GM21576 (cell line): Measurements from ENCODE around the gene PIKFYVE.
"Not testable (repeated sequence)": the region's sequence is repeated elsewhere in the genome, so short reads cannot be mapped to it uniquely, and the experiment has no call there.

ENCODE experiments used
- ATAC-seq: cut with Tn5 transposase; IDR thresholded peaks from one replicate; pipeline ENCODE4 v1.9.1; 2021; ENCODE audit warnings: mild to moderate bottlenecking, moderate library complexity; ENCODE audit not compliant: unreplicated experiment

The PIKFYVE gene

GRCh38 chr2:208358758-208359631, 92.9 kb downstream of the PIKFYVE start:
- ATAC-seq, result no peak

- no peak for ATAC-seq
These were observed 93.6 kb downstream of the PIKFYVE start for GRCh38 chr2:208359632-208359986.

- ATAC-seq, result no peak
These were observed 94.4 kb downstream of the PIKFYVE start for GRCh38 chr2:208360259-208361076.

- no peak for ATAC-seq
These were observed 95.0 kb downstream of the PIKFYVE start for GRCh38 chr2:208361077-208361441.

- peak; percentile 33 for ATAC-seq
These were observed 97.4 kb downstream of the PIKFYVE start for GRCh38 chr2:208363485-208363884.

GRCh38 chr2:208366215-208367127, 100.4 kb downstream of the PIKFYVE start:
- peak; percentile 64 for ATAC-seq

GRCh38 chr2:208369091-208369490, 103.0 kb downstream of the PIKFYVE start:
- no peak for ATAC-seq

- no peak for ATAC-seq
These were observed 105.0 kb downstream of the PIKFYVE start for GRCh38 chr2:208370881-208371633.

GRCh38 chr2:208371634-208371935, 105.5 kb downstream of the PIKFYVE start:
- ATAC-seq, result no peak

- peak; percentile 48 for ATAC-seq
These were observed 107.5 kb downstream of the PIKFYVE start for GRCh38 chr2:208373460-208374089.

- ATAC-seq, result no peak
These were observed 109.5 kb downstream of the PIKFYVE start for GRCh38 chr2:208375491-208376068.

- not testable (repeated sequence) for ATAC-seq
These were observed 111.3 kb downstream of the PIKFYVE start for GRCh38 chr2:208377344-208377860.

GRCh38 chr2:208379192-208379591, 113.1 kb downstream of the PIKFYVE start:
- no peak for ATAC-seq

- no peak for ATAC-seq
These were observed 118.6 kb downstream of the PIKFYVE start for GRCh38 chr2:208384637-208385036.

GRCh38 chr2:208386541-208386940, 120.5 kb downstream of the PIKFYVE start:
- no peak for ATAC-seq

GRCh38 chr2:208389940-208390339, 123.9 kb downstream of the PIKFYVE start:
- ATAC-seq, result no peak

- ATAC-seq, result no peak
These were observed 126.2 kb downstream of the PIKFYVE start for GRCh38 chr2:208392300-208392699.

GRCh38 chr2:208396796-208397195, 130.7 kb downstream of the PIKFYVE start:
- ATAC-seq, result not testable (repeated sequence)

- ATAC-seq, result no peak
These were observed 133.1 kb downstream of the PIKFYVE start for GRCh38 chr2:208399201-208399600.
